BJ (cell line): ENCODE data around the gene SMCO4. TPM values are rescaled to one million over a fixed set of nuclear protein-coding genes. Genes with fewer than 3 reads are reported as not detected.

Experiments used
- CTCF ChIA-PET: fragments of 350-600 bp; formaldehyde crosslinking; extraction: SDS; loops from one replicate; lab custom pipeline; 2021; ENCODE audit warnings: antibody characterized with exemption, inconsistent platforms; lab: Yijun Ruan, JAX
- POLR2A ChIA-PET: fragments of 300-600 bp; sonication (Branson Sonifier 250); formaldehyde crosslinking; extraction: SDS; loops from one replicate; lab custom pipeline; 2021; ENCODE audit warnings: antibody characterized with exemption; lab: Charles Lee
- DNase-seq: peaks from one replicate; pipeline ENCODE4 v3.0.0-alpha.2; 2011; ENCODE audit warnings: low read depth
- H3K27me3 ChIP-seq: 2 replicates; pipeline ENCODE4 v1.6.0; 2011; ENCODE audit warnings: low read length; ENCODE audit not compliant: control insufficient read depth, insufficient read depth
- H3K36me3 ChIP-seq: 2 replicates; pipeline ENCODE4 v1.5.1; 2011; ENCODE audit warnings: low read length; ENCODE audit not compliant: control insufficient read depth, insufficient read depth
- H3K4me3 ChIP-seq: 2 replicates; pipeline ENCODE4 v1.5.1; 2011; ENCODE audit warnings: low read depth, mild to moderate bottlenecking, control low read depth, low read length
- polyA plus RNA-seq: library from polyadenylated mRNA; depleted of rRNA; stranded (reverse); fragments of >200 nt; gene quantifications from 2 replicates; pipeline ENCODE4 v1.2.3, GENCODE V29; 2011
- TF ChIP-seq, protein P1 (sequence below): IDR thresholded peaks from 2 replicates; pipeline ENCODE4 v1.5.1; 2011; ENCODE audit warnings: low read depth, mild to moderate bottlenecking, control low read depth, inconsistent platforms, low read length, moderate library complexity; ENCODE audit not compliant: insufficient read depth

SMCO4 gene
- polyA plus RNA-seq, 1 experiment = 12.8 TPM

DNA sequence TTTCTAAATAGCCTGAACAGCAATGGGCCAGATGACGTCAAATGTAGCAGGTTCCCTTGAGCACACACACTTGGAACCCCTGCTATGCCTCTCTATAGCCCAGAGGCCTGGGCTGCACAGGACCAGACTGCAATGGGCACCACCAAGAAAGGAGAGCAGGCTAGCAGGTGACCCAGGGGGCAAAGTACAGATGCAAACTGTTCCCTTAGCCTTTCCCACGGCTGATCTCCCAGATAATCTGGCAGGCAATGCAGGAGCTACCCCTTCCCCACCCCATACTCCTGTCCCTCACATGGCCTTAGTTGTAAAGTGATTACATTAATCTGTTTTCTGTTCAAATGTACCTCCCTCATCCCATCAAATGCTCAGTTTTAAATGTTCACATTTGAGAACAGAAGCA is 41.3 kb downstream of the SMCO4 start:
- TF ChIP-seq, protein P1, sequence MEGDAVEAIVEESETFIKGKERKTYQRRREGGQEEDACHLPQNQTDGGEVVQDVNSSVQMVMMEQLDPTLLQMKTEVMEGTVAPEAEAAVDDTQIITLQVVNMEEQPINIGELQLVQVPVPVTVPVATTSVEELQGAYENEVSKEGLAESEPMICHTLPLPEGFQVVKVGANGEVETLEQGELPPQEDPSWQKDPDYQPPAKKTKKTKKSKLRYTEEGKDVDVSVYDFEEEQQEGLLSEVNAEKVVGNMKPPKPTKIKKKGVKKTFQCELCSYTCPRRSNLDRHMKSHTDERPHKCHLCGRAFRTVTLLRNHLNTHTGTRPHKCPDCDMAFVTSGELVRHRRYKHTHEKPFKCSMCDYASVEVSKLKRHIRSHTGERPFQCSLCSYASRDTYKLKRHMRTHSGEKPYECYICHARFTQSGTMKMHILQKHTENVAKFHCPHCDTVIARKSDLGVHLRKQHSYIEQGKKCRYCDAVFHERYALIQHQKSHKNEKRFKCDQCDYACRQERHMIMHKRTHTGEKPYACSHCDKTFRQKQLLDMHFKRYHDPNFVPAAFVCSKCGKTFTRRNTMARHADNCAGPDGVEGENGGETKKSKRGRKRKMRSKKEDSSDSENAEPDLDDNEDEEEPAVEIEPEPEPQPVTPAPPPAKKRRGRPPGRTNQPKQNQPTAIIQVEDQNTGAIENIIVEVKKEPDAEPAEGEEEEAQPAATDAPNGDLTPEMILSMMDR = no peak
- CTCF ChIA-PET = no interaction called here
- Histone ChIP-seq H3K4me3 (no peak overlapping the region), H3K36me3 (no peaks in the 10 kb centered on the region), H3K27me3 (no peaks in the 10 kb centered on the region)
- no peak for DNase-seq
- POLR2A ChIA-PET = no interaction called here

DNA sequence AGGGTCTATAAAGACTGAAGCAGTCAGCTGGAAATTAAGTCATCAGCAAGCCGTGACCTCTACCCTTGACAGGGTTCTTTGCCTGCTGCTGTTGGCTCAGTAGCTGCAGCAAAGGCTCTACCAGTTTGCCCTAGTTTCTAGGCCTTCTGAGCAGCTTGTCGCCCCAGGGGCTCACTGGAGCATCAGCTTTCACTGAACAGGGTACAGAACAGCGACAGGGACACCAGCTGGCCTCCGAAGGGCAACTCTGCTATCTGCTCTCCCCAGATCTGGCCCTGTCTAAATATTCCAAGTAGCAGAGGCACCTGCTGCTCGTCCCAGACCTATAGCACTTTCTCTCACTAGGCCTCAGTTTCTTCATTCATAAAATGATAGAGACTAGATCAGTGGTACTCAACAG is 42.4 kb downstream of the SMCO4 start:
- TF ChIP-seq, protein P1 = no peak
- no peaks in the 10 kb centered on the region for H3K36me3 ChIP-seq
- CTCF ChIA-PET = no interaction called here
- H3K27me3 ChIP-seq = no peaks in the 10 kb centered on the region
- no peak for DNase-seq
- no peak overlapping the region for H3K4me3 ChIP-seq
- POLR2A ChIA-PET = no interaction called here

DNA sequence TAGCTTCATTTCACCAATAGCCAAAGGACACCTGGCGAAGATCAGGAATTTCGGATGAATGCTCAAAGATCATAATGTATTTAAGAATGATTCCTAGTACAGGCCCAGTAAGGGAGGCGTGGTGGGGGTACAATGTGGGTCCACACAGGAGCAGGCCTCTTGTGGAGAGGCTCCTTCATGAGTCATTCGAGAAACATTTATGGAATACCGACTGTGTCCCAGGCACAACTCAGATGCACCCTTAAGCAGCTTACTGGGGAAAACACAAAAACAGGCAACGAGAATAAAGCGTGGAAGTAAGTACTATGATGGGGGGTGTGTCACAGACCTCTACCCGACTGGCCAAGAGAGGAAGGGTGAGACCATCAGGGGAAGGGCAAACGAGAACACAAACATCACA is 44.5 kb downstream of the SMCO4 start:
- CTCF ChIA-PET = interaction anchor here (0.8 kb wide), 1 partner anchor 8 kb away, joined by 3 read pairs; no protein-coding TSS in a partner anchor

DNA sequence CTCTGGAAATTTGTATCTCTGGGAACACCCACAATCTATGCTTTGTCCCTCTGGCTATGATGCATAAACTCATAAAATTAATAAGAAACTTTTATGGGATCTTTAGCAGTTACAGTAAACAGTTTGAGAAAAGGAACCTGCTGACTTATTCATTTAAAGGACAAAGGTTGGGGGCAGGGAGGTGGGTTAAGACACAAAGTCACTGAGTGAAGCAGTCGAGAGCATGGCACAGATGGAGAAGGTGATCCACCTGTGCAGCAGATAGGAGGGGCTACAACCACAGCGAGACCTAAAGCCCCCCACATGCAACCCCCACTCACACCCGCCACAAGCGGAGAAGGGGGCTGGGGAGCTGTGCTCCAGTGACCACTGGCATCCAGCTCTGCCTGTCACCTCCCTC is 45.0 kb downstream of the SMCO4 start:
- ChIA-PET POLR2A (no interaction called here), CTCF (interaction anchor here (1.2 kb wide), 1 partner anchor 37 kb away, joined by 3 read pairs; no protein-coding TSS in a partner anchor)
- H3K27me3 ChIP-seq = no peaks in the 10 kb centered on the region
- H3K36me3 ChIP-seq = no peaks in the 10 kb centered on the region; the same call in 1 of the 2 replicates
- TF ChIP-seq, protein P1 = no peak
- H3K4me3 ChIP-seq = no peak overlapping the region
- DNase-seq = no peak

More for the DNA sequence above, 44.5 kb downstream of the SMCO4 start:
- H3K4me3 ChIP-seq = no peak overlapping the region
- TF ChIP-seq, protein P1 = no peak
- POLR2A ChIA-PET = no interaction called here
- DNase-seq = no peak
- no peaks in the 10 kb centered on the region for H3K27me3 ChIP-seq
- no peaks in the 10 kb centered on the region; the same call in 1 of the 2 replicates for H3K36me3 ChIP-seq

DNA sequence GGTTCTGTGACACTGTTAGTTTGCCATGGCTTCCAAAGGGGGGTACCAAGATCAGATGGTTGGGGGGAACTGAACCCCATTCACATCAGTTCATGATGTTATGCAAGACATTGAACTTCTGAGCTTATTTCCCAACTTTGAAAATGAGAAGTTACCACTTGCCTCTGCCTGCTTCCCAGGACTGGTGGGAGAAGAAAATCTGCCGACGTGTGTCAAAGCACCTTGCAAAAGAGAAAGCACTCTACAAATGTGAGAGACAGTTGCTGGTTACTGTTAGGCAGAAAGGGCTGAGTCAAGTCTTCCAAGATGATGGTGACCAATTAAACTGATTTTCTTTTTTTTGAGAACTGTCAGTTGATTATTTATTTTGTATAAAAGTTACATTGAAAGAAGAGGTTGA is 45.6 kb downstream of the SMCO4 start:
- no peak overlapping the region for H3K4me3 ChIP-seq
- H3K27me3 ChIP-seq = no peaks in the 10 kb centered on the region
- ChIA-PET POLR2A (no interaction called here), CTCF (interaction anchor here (1.2 to 1.6 kb wide), 2 partner anchors 13 to 37 kb away, joined by 3 read pairs; no protein-coding TSS in a partner anchor)
- DNase-seq = no peak
- H3K36me3 ChIP-seq = no peaks in the 10 kb centered on the region; the same call in 1 of the 2 replicates
- TF ChIP-seq, protein P1 = no peak
